VCaP (cell line): ENCODE data around the gene SLC6A3.
"Not testable (repeated sequence)": the region's sequence is repeated elsewhere in the genome, so short reads cannot be mapped to it uniquely, and the experiment has no call there.

Source experiments
- H3K27ac ChIP-seq: fragments of 450-650 bp; 2 replicates; pipeline ENCODE4 v1.5.1; 2017
- CTCF ChIP-seq: fragments of 450-650 bp; conservative IDR thresholded peaks from 2 replicates; pipeline ENCODE4 v1.5.1; 2017; ENCODE audit warnings: mild to moderate bottlenecking, moderate library complexity

Gene SLC6A3

GRCh38 chr5:1363581-1363980 lies 81.7 kb downstream of the SLC6A3 start:
- H3K27ac ChIP-seq = peak overlapping the region; percentile 37
- TF ChIP-seq CTCF = no peak

- no peak overlapping the region for H3K27ac ChIP-seq
These were observed 82.1 kb downstream of the SLC6A3 start for GRCh38 chr5:1363160-1363559.

GRCh38 chr5:1362242-1363015 lies 82.8 kb downstream of the SLC6A3 start:
- TF ChIP-seq CTCF = no peak
- no peak overlapping the region for H3K27ac ChIP-seq

More at GRCh38 chr5:1363160-1363559, 82.1 kb downstream of the SLC6A3 start:
- TF ChIP-seq CTCF = no peak

GRCh38 chr5:1360861-1361260 lies 84.4 kb downstream of the SLC6A3 start:
- TF ChIP-seq CTCF = no peak
- no peak overlapping the region for H3K27ac ChIP-seq

DNA sequence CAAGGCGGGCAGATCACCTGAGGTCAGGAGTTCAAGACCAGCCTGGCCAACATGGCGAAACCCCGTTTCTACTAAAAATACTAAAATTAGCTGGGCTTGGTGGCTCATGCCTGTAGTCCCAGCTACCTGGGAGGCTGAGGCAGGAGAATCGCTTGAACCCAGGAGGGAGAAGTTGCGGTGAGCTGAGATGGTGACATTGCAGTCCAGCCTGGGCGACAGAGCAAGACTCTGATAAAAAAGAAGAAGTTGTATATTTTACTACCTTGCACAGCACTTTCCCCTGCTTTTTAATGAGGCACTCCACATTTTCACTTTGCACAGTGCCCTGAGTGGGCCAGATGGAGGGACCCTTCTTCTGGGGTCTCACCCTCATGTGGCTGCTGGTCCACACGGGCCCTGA lies 84.9 kb downstream of the SLC6A3 start:
- H3K27ac ChIP-seq = not testable (repeated sequence)

GRCh38 chr5:1359713-1360112 lies 85.5 kb downstream of the SLC6A3 start:
- no peak for TF ChIP-seq CTCF

DNA sequence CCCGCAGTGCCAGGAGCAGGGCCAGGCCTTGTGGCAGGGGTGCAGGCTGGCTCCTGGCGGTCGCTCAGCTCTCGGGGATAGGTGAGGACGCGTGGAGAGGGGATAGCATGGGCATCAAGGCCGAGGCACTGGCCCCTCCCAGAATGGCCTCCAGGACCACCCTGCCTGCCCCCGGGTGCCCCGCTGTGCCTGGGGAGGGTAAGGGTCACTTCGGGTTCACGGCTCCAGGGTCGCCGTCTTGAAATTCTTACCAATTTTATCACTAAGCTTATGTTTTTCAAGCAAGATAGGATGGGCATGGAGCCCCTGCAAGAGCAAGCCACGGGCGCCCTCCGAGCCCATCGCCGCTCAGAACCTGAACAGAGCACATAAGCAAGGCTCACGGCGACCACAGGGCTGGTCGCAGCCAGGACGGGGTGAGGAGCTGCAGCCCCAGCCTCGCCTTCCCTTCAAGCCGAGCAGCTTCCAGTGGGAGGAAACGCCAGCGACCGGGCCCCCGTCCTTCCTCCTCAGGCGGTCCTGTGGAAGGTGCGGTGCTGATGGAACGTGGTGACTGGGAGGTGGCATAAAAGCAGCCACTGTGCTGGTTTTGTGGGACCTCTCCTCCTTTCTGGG lies 86.1 kb downstream of the SLC6A3 start:
- H3K27ac ChIP-seq = no peak overlapping the region
- TF ChIP-seq CTCF = no peak

More at GRCh38 chr5:1359713-1360112, 85.5 kb downstream of the SLC6A3 start:
- no peak overlapping the region for H3K27ac ChIP-seq

- H3K27ac ChIP-seq = no peak overlapping the region
- TF ChIP-seq CTCF = no peak
These were observed 86.6 kb downstream of the SLC6A3 start for GRCh38 chr5:1358726-1359025.
